WTC11 (cell line): ENCODE results near the gene TTLL5. TPM values are rescaled to one million over a fixed set of nuclear protein-coding genes. Genes with fewer than 3 reads are reported as not detected.

Source experiments
- ATAC-seq: fragments of 200-7000 bp; cut with Tn5 transposase; 2 replicates; pipeline ENCODE4 v1.10.0; 2021; ENCODE audit warnings: mild to moderate bottlenecking, moderate library complexity
- CTCF ChIA-PET: fragments of 300-600 bp; sonication (Branson Sonifier 250); formaldehyde crosslinking; loops from one replicate; lab custom pipeline; 2021; ENCODE audit warnings: antibody characterized with exemption; lab: Charles Lee
- POLR2A ChIA-PET: fragments of 350-600 bp; sonication (Branson Sonifier 250); formaldehyde crosslinking; loops from one replicate; lab custom pipeline; 2021; ENCODE audit warnings: antibody characterized with exemption; lab: Charles Lee
- DNase-seq: peaks from one replicate; pipeline ENCODE4 v3.0.0; 2021; ENCODE audit warnings: low spot score
- H3K27ac Mint-ChIP-seq: 2 replicates; pipeline ENCODE4 v1.8.0; 2021; ENCODE audit warnings: mixed read lengths
- H3K27me3 Mint-ChIP-seq: 2 replicates; pipeline ENCODE4 v1.8.0; 2021; ENCODE audit warnings: low read depth, mild to moderate bottlenecking, moderate library complexity, mixed read lengths
- H3K36me3 Mint-ChIP-seq: 2 replicates; pipeline ENCODE4 v1.8.0; 2021; ENCODE audit warnings: mixed read lengths
- H3K4me1 Mint-ChIP-seq: 2 replicates; pipeline ENCODE4 v1.8.0; 2022; ENCODE audit warnings: mixed read lengths
- H3K4me3 Mint-ChIP-seq: 2 replicates; pipeline ENCODE4 v1.8.0; 2021; ENCODE audit warnings: mild to moderate bottlenecking, moderate library complexity, mixed read lengths
- H3K9me3 Mint-ChIP-seq: 2 replicates; pipeline ENCODE4 v1.8.0; 2021; ENCODE audit warnings: mixed read lengths
- CBFB ChIP-seq: sonication (generic); formaldehyde crosslinking; IDR thresholded peaks from 2 replicates; pipeline ENCODE4 v1.8.1; 2022; ENCODE audit warnings: mild to moderate bottlenecking, low read depth, missing genetic modification reagents
- EMX1 ChIP-seq: fragments of 250-450 bp; sonication (Bioruptor Pico); IDR thresholded peaks from 2 replicates; pipeline ENCODE4 v1.8.0; 2021; ENCODE audit warnings: mild to moderate bottlenecking
- FOXJ3 ChIP-seq: sonication (generic); formaldehyde crosslinking; IDR thresholded peaks from 2 replicates; pipeline ENCODE4 v1.9.0; 2021; ENCODE audit warnings: missing genetic modification reagents, mild to moderate bottlenecking, borderline replicate concordance
- FOXK1 ChIP-seq: sonication (generic); formaldehyde crosslinking; IDR thresholded peaks from 2 replicates; pipeline ENCODE4 v1.8.0; 2022; ENCODE audit warnings: mild to moderate bottlenecking, moderate library complexity, missing genetic modification reagents
- JAZF1 ChIP-seq: fragments of 250-450 bp; sonication (Bioruptor Pico); IDR thresholded peaks from 2 replicates; pipeline ENCODE4 v1.9.0; 2021; ENCODE audit warnings: moderate library complexity, mild to moderate bottlenecking, inconsistent platforms
- NFATC4 ChIP-seq: fragments of 250-450 bp; sonication (Bioruptor Pico); IDR thresholded peaks from 2 replicates; pipeline ENCODE4 v1.9.0; 2021; ENCODE audit warnings: mild to moderate bottlenecking
- NFYB ChIP-seq: sonication (generic); formaldehyde crosslinking; conservative IDR thresholded peaks from 2 replicates; pipeline ENCODE4 v1.8.0; 2022; ENCODE audit warnings: low read depth, missing genetic modification reagents
- NR1H2 ChIP-seq: sonication (generic); formaldehyde crosslinking; IDR thresholded peaks from 2 replicates; pipeline ENCODE4 v1.9.0; 2021; ENCODE audit warnings: mild to moderate bottlenecking, moderate library complexity, missing genetic modification reagents
- NR2C2 ChIP-seq: sonication (generic); formaldehyde crosslinking; IDR thresholded peaks from 2 replicates; pipeline ENCODE4 v1.8.0; 2022; ENCODE audit warnings: mild to moderate bottlenecking, missing genetic modification reagents
- PRRX2 ChIP-seq: fragments of 250-450 bp; sonication (Bioruptor Pico); IDR thresholded peaks from 2 replicates; pipeline ENCODE4 v1.8.0; 2021; ENCODE audit warnings: mild to moderate bottlenecking
- RORB ChIP-seq: fragments of 250-450 bp; sonication (Bioruptor Pico); IDR thresholded peaks from 2 replicates; pipeline ENCODE4 v1.9.0; 2021; ENCODE audit warnings: mild to moderate bottlenecking
- ZNF121 ChIP-seq: sonication (generic); formaldehyde crosslinking; IDR thresholded peaks from 2 replicates; pipeline ENCODE4 v1.8.0; 2023; ENCODE audit warnings: missing genetic modification reagents
- ZNF396 ChIP-seq: fragments of 250-450 bp; sonication (Bioruptor Pico); IDR thresholded peaks from 2 replicates; pipeline ENCODE4 v1.8.0; 2021; ENCODE audit warnings: mild to moderate bottlenecking, moderate library complexity, borderline replicate concordance
- ZNF423 ChIP-seq: fragments of 250-450 bp; sonication (Bioruptor Pico); IDR thresholded peaks from 2 replicates; pipeline ENCODE4 v2.1.2; 2022; ENCODE audit warnings: mild to moderate bottlenecking, moderate library complexity
- total RNA-seq: library from RNA; stranded (reverse); gene quantifications from 3 replicates; pipeline ENCODE4 v1.2.3, GENCODE V29; 2021
- TF ChIP-seq, protein P1 (sequence below): sonication (generic); formaldehyde crosslinking; IDR thresholded peaks from 2 replicates; pipeline ENCODE4 v1.8.1; 2023; ENCODE audit warnings: mild to moderate bottlenecking, missing genetic modification reagents
- TF ChIP-seq, protein P2 (sequence below): sonication (generic); formaldehyde crosslinking; IDR thresholded peaks from 2 replicates; pipeline ENCODE4 v1.8.0; 2022; ENCODE audit warnings: mild to moderate bottlenecking, missing genetic modification reagents
- TF ChIP-seq, protein P3 (sequence below): fragments of 250-450 bp; sonication (Bioruptor Pico); IDR thresholded peaks from 2 replicates; pipeline ENCODE4 v1.9.0; 2021; ENCODE audit warnings: moderate library complexity, mild to moderate bottlenecking, inconsistent platforms, borderline replicate concordance
- TF ChIP-seq, protein P4 (sequence below): fragments of 250-450 bp; sonication (Bioruptor Pico); IDR thresholded peaks from 2 replicates; pipeline ENCODE4 v1.9.0; 2021; ENCODE audit warnings: mild to moderate bottlenecking
- TF ChIP-seq, protein P5 (sequence below): fragments of 250-450 bp; sonication (Bioruptor Pico); IDR thresholded peaks from 2 replicates; pipeline ENCODE4 v2.1.2; 2022; ENCODE audit warnings: mild to moderate bottlenecking, moderate library complexity
- TF ChIP-seq, protein P6 (sequence below): sonication (generic); formaldehyde crosslinking; IDR thresholded peaks from 2 replicates; pipeline ENCODE4 v1.8.0; 2022; ENCODE audit warnings: mild to moderate bottlenecking, missing genetic modification reagents
- TF ChIP-seq, protein P7 (sequence below): fragments of 250-450 bp; sonication (Bioruptor Pico); conservative IDR thresholded peaks from 2 replicates; pipeline ENCODE4 v1.9.0; 2021; ENCODE audit warnings: mild to moderate bottlenecking

TTLL5 gene
- total RNA-seq, 1 experiment from 2014 or later, result 39.6 TPM

DNA sequence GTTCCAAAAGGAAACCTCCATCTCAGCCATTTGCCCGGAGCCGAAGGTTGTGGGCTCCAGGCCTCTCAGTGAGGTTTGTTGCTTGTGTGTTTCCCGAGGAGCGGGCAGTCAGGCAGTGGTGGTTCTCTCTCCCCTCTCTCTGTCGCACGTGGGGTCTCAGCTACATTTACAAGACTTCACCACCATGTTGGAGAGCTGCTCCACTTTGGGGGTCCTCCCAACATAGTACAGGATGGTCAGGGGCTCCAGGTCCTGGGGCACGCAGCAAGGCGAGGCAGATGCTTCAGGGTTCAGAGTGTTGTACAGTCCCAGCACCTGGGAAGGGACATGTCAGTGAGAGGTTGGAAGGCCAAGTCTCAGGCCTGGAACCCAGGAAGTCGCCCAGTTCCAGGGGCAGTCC is 298.0 kb downstream of the TTLL5 start (continued):
- TF ChIP-seq, protein P1, sequence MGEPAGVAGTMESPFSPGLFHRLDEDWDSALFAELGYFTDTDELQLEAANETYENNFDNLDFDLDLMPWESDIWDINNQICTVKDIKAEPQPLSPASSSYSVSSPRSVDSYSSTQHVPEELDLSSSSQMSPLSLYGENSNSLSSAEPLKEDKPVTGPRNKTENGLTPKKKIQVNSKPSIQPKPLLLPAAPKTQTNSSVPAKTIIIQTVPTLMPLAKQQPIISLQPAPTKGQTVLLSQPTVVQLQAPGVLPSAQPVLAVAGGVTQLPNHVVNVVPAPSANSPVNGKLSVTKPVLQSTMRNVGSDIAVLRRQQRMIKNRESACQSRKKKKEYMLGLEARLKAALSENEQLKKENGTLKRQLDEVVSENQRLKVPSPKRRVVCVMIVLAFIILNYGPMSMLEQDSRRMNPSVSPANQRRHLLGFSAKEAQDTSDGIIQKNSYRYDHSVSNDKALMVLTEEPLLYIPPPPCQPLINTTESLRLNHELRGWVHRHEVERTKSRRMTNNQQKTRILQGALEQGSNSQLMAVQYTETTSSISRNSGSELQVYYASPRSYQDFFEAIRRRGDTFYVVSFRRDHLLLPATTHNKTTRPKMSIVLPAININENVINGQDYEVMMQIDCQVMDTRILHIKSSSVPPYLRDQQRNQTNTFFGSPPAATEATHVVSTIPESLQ (CRISPR knock-in tag), result no peak
- TF ChIP-seq EMX1 (CRISPR knock-in tag) (no peak), RORB (CRISPR knock-in tag) (no peak), ZNF121 (CRISPR knock-in tag) (no peak), CBFB (CRISPR knock-in tag) (no peak), NR1H2 (CRISPR knock-in tag) (no peak), PRRX2 (CRISPR knock-in tag) (no peak), NFYB (CRISPR knock-in tag) (no peak)
- TF ChIP-seq, protein P2, sequence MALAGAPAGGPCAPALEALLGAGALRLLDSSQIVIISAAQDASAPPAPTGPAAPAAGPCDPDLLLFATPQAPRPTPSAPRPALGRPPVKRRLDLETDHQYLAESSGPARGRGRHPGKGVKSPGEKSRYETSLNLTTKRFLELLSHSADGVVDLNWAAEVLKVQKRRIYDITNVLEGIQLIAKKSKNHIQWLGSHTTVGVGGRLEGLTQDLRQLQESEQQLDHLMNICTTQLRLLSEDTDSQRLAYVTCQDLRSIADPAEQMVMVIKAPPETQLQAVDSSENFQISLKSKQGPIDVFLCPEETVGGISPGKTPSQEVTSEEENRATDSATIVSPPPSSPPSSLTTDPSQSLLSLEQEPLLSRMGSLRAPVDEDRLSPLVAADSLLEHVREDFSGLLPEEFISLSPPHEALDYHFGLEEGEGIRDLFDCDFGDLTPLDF, result no peak

DNA sequence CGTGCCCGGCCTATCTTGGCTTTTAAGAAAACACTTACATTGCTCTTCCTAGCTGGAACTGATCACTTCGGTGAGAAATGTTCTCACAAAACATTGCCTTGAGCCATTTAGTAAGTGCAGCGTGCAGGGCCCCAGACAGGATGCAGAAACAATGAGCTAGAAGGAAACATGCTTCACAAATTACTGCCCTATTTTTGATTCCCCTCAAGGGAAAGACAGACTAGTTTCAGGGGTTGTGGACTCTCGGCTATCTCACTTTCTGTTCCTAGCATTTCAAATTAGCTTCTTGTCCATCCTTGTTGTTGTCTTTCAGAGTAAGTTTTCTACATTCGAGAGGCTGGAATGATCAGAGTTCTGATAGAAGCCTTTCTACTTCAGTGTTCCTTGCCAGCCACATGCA is 299.2 kb downstream of the TTLL5 start:
- POLR2A ChIA-PET, result no interaction called here
- Mint-ChIP-seq H3K27ac (peak overlapping the region; percentile 35; the same call in 1 of the 2 replicates), H3K36me3 (no peaks in the 10 kb centered on the region)

More for the DNA sequence above, 299.2 kb downstream of the TTLL5 start:
- no peak overlapping the region for H3K4me3 Mint-ChIP-seq
- no peak for TF ChIP-seq FOXJ3 (CRISPR knock-in tag)
- TF ChIP-seq NFATC4 (CRISPR knock-in tag), result no peak
- TF ChIP-seq, protein P3, sequence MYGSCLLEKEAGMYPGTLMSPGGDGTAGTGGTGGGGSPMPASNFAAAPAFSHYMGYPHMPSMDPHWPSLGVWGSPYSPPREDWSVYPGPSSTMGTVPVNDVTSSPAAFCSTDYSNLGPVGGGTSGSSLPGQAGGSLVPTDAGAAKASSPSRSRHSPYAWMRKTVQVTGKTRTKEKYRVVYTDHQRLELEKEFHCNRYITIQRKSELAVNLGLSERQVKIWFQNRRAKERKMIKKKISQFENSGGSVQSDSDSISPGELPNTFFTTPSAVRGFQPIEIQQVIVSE (CRISPR knock-in tag), result no peak
- TF ChIP-seq, protein P4, sequence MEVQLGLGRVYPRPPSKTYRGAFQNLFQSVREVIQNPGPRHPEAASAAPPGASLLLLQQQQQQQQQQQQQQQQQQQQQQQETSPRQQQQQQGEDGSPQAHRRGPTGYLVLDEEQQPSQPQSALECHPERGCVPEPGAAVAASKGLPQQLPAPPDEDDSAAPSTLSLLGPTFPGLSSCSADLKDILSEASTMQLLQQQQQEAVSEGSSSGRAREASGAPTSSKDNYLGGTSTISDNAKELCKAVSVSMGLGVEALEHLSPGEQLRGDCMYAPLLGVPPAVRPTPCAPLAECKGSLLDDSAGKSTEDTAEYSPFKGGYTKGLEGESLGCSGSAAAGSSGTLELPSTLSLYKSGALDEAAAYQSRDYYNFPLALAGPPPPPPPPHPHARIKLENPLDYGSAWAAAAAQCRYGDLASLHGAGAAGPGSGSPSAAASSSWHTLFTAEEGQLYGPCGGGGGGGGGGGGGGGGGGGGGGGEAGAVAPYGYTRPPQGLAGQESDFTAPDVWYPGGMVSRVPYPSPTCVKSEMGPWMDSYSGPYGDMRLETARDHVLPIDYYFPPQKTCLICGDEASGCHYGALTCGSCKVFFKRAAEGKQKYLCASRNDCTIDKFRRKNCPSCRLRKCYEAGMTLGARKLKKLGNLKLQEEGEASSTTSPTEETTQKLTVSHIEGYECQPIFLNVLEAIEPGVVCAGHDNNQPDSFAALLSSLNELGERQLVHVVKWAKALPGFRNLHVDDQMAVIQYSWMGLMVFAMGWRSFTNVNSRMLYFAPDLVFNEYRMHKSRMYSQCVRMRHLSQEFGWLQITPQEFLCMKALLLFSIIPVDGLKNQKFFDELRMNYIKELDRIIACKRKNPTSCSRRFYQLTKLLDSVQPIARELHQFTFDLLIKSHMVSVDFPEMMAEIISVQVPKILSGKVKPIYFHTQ, result no peak
- TF ChIP-seq FOXK1 (CRISPR knock-in tag), result no peak
- TF ChIP-seq, protein P5, sequence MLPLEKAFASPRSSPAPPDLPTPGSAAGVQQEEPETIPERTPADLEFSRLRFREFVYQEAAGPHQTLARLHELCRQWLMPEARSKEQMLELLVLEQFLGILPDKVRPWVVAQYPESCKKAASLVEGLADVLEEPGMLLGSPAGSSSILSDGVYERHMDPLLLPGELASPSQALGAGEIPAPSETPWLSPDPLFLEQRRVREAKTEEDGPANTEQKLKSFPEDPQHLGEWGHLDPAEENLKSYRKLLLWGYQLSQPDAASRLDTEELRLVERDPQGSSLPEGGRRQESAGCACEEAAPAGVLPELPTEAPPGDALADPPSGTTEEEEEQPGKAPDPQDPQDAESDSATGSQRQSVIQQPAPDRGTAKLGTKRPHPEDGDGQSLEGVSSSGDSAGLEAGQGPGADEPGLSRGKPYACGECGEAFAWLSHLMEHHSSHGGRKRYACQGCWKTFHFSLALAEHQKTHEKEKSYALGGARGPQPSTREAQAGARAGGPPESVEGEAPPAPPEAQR (CRISPR knock-in tag), result no peak
- no peak for TF ChIP-seq NFYB (CRISPR knock-in tag)
- TF ChIP-seq, protein P6, sequence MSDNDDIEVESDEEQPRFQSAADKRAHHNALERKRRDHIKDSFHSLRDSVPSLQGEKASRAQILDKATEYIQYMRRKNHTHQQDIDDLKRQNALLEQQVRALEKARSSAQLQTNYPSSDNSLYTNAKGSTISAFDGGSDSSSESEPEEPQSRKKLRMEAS, result no peak
- TF ChIP-seq, protein P7, sequence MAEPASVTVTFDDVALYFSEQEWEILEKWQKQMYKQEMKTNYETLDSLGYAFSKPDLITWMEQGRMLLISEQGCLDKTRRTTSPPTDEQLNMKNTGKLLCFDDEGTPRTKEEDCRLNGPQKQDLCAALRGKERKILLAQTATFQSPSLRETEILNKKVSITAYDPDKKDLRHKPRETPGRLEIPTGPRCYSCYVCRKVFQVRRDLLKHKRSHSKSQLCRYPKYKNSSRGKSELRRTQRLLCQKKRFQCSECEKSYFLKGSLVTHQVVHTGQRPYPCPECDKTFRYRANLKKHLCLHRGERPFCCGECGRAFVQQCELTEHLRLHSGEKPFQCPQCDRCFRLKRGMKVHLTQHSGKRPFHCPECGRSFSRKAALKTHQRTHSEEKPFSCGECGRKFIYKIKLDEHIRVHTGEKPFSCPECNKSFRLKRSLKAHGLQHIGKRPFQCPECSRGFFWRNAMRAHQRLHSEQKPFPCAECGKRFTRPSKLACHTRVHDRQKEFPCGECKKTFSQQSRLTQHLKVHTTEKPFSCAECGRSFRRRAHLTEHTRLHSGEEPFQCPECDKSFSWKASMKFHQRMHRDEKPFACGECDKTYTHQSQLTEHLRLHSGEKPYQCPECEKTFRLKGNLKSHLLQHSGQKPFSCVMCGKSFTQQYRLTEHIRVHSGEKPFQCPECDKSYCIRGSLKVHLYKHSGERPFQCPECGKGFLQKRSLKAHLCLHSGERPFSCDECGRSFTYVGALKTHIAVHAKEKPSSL (CRISPR knock-in tag), result no peak
- no peak for TF ChIP-seq ZNF423 (CRISPR knock-in tag)
- TF ChIP-seq JAZF1 (CRISPR knock-in tag), result no peak
- no peak for TF ChIP-seq ZNF396 (CRISPR knock-in tag)
- no peak for TF ChIP-seq NR2C2
- TF ChIP-seq, all 79 proteins: peak for 0
- ATAC-seq, result no peak
- Mint-ChIP-seq H3K4me1 (peaks cover 6% of the 10 kb centered on the region), H3K9me3 (no peaks in the 10 kb centered on the region), H3K27me3 (no peaks in the 10 kb centered on the region)
- CTCF ChIA-PET, result interaction anchor here (1.0 to 1.6 kb wide), 2 partner anchors 19 to 54 kb away, joined by 3 to 4 read pairs; no protein-coding TSS in a partner anchor
- no peak for DNase-seq
